Measurements from ENCODE around the gene FYN. TPM values are rescaled to one million over a fixed set of nuclear protein-coding genes. Genes with fewer than 3 reads are reported as not detected.

FYN gene
- polyA plus RNA-seq, 3 donors, result 88.4 to 149 (median 114) TPM

DNA sequence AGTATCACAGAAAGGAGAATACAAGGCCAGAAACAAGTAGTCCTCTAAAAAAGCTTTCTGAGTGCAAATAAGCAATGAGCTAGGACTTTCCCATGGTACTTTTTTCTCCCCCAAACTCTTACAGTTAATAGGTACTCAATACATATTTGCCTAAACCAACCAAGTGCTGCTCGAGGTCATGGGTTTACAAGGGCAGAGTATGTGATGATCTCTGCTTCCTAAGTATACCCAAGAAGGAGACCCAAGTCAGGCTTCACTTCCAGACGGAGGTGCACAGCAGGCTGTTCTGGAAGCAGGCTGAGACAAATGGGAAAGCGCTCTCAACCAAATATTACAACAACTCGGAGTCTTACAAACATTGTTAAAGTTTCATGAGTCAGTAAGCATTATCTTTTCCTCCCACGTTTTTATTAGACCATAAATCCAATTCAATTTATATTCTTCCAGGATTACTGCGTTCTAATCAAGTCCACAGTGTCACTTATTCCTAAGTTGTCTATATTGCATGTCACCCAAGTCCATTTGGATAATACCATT, 8.1 kb downstream of the FYN start:
- H4K20me1 ChIP-seq (ENCODE audit: insufficient read depth, low read length), result peaks cover 100% of the 10 kb centered on the region
- no peak overlapping the region for H3K4me3 ChIP-seq (replicated peaks in 1 of 3; ENCODE audit: low read depth in 2 of 3, low read length in 3 of 3)
- Mint-ChIP-seq H3K4me1 (peaks cover 57% of the 10 kb centered on the region), H3K27ac (peak overlapping the region in 1 of 7 donors; percentile 43), H3K9me3 (no peaks in the 10 kb centered on the region), H3K27me3 (ENCODE audit: low read depth in 3 of 3) (peaks cover 0 to 3% (median 2%) of the 10 kb centered on the region in 3 donors), H3K36me3 (peaks cover 29 to 35% of the 10 kb centered on the region in 2 donors), H3K4me3 (no peak overlapping the region)
- H3K27ac ChIP-seq (ENCODE audit: low read depth in 1 of 2, low read length in 2 of 2), result no peak overlapping the region
- TF ChIP-seq, protein P1, sequence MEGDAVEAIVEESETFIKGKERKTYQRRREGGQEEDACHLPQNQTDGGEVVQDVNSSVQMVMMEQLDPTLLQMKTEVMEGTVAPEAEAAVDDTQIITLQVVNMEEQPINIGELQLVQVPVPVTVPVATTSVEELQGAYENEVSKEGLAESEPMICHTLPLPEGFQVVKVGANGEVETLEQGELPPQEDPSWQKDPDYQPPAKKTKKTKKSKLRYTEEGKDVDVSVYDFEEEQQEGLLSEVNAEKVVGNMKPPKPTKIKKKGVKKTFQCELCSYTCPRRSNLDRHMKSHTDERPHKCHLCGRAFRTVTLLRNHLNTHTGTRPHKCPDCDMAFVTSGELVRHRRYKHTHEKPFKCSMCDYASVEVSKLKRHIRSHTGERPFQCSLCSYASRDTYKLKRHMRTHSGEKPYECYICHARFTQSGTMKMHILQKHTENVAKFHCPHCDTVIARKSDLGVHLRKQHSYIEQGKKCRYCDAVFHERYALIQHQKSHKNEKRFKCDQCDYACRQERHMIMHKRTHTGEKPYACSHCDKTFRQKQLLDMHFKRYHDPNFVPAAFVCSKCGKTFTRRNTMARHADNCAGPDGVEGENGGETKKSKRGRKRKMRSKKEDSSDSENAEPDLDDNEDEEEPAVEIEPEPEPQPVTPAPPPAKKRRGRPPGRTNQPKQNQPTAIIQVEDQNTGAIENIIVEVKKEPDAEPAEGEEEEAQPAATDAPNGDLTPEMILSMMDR (IDR thresholded peaks at IDR 0.05), result no peak
- no peak for DNase-seq
- no peaks in the 10 kb centered on the region for H3K9me3 ChIP-seq (replicated peaks in 1 of 2; ENCODE audit: control insufficient read depth in 1 of 2, insufficient read depth in 1 of 2, low read length in 2 of 2)
- no peak overlapping the region for H3K4me2 ChIP-seq (replicated peaks; ENCODE audit: extremely low read depth, low read length, poor library complexity, severe bottlenecking)
- H3K9ac ChIP-seq (ENCODE audit: insufficient read depth, low read length, poor library complexity, severe bottlenecking), result no peak overlapping the region
- H3K4me1 ChIP-seq (ENCODE audit: control insufficient read depth in 1 of 2, insufficient read depth in 2 of 2, low read length in 2 of 2), result peaks cover 7 to 13% of the 10 kb centered on the region in 2 donors
- H2AFZ ChIP-seq (ENCODE audit: insufficient read depth, low read depth, low read length, poor library complexity, severe bottlenecking), result no peak overlapping the region
- intact Hi-C loops (cut with micrococcal nuclease), result no loop called here
- no peaks in the 10 kb centered on the region for H3K27me3 ChIP-seq (ENCODE audit: control insufficient read depth in 2 of 2, insufficient read depth in 2 of 2, low read length in 2 of 2)
- peaks cover 100% of the 10 kb centered on the region for H3K79me2 ChIP-seq (ENCODE audit: insufficient read depth, low read length)
- 100% methylated on average over 2 of the region's 6 CpGs for WGBS (ENCODE audit: insufficient coverage)
- peaks cover 0 to 16% of the 10 kb centered on the region in 2 donors for H3K36me3 ChIP-seq (replicated peaks in 1 of 2; ENCODE audit: control insufficient read depth in 1 of 2, insufficient read depth in 2 of 2, low read length in 2 of 2)

DNA sequence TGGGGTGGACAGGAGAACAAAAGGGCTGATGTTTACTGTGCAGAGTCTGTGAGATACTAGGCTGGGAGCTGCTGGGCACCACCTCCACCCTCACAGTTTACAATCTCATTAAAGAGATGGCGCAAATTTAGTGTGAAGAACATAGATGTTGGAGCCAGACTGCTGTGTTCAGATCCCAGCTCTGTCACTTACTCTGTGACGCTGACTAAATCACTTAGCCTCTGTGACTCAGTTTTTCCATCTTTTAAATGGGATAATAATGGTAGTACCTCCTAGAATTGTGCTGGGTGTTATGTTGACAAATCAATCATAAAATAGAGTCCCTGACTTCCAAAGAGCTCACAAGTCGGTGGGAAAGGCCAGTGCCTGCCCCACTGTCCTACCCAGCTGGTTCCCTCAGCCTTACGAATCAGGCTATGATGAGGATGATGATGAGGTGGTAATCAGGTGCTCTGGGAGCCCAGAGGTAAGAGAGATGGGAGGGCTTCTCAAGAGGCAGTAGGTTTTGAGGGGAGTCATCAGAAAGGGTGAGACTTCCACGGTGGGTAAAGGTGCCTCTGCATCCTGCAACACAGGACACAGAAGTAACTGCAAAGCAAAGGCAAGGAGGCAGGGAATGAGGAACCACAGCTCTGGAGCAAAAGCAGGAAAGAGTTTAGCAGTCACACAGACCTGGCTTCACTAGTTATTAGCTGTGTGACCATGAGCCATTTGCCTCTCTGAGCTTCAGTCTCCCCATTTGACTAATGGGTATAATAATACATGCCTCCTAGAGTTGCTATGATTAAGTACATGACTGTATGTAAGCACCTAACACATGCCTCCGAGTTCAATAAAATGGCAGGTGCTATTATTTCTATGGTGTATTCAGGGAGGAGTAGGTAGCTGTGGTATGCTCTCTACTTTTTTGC, 8.9 kb downstream of the FYN start:
- H3K4me1 Mint-ChIP-seq, result peaks cover 51% of the 10 kb centered on the region

More for the DNA sequence above, 8.9 kb downstream of the FYN start:
- peaks cover 0 to 3% (median 2%) of the 10 kb centered on the region in 3 donors for H3K27me3 Mint-ChIP-seq (ENCODE audit: low read depth in 3 of 3)
- Histone ChIP-seq H3K4me3 (replicated peaks in 1 of 3; ENCODE audit: low read depth in 2 of 3, low read length in 3 of 3) (no peak overlapping the region), H3K9ac (ENCODE audit: insufficient read depth, low read length, poor library complexity, severe bottlenecking) (no peak overlapping the region), H3K27me3 (ENCODE audit: control insufficient read depth in 2 of 2, insufficient read depth in 2 of 2, low read length in 2 of 2) (no peaks in the 10 kb centered on the region), H4K20me1 (ENCODE audit: insufficient read depth, low read length) (peaks cover 100% of the 10 kb centered on the region), H2AFZ (ENCODE audit: insufficient read depth, low read depth, low read length, poor library complexity, severe bottlenecking) (no peak overlapping the region), H3K36me3 (replicated peaks in 1 of 2; ENCODE audit: control insufficient read depth in 1 of 2, insufficient read depth in 2 of 2, low read length in 2 of 2) (peaks cover 0 to 13% of the 10 kb centered on the region in 2 donors), H3K27ac (ENCODE audit: low read depth in 1 of 2, low read length in 2 of 2) (no peak overlapping the region), H3K4me1 (ENCODE audit: control insufficient read depth in 1 of 2, insufficient read depth in 2 of 2, low read length in 2 of 2) (peaks cover 2 to 6% of the 10 kb centered on the region in 2 donors), H3K9me3 (replicated peaks in 1 of 2; ENCODE audit: control insufficient read depth in 1 of 2, insufficient read depth in 1 of 2, low read length in 2 of 2) (no peaks in the 10 kb centered on the region), H3K4me2 (replicated peaks; ENCODE audit: extremely low read depth, low read length, poor library complexity, severe bottlenecking) (no peak overlapping the region), H3K79me2 (ENCODE audit: insufficient read depth, low read length) (peaks cover 100% of the 10 kb centered on the region)
- intact Hi-C loops (cut with micrococcal nuclease), result no loop called here
- H3K36me3 Mint-ChIP-seq, result peaks cover 26 to 31% of the 10 kb centered on the region in 2 donors
- WGBS (ENCODE audit: insufficient coverage), result 97% methylated on average over 3 of the region's 6 CpGs
- no peaks in the 10 kb centered on the region for H3K9me3 Mint-ChIP-seq
- TF ChIP-seq, protein P1 (IDR thresholded peaks at IDR 0.05), result no peak
- H3K27ac Mint-ChIP-seq, result peak overlapping the region in 2 of 7 donors; percentile 51 to 58
- H3K4me3 Mint-ChIP-seq, result no peak overlapping the region
- no peak for DNase-seq

Measured in CD14-positive monocyte (primary cell).